HTERT RPE-1 (cell line): ENCODE results near the gene MBNL2.

Experiments used
- in situ Hi-C: fragments of 300-500 bp; cut with MboI; formaldehyde crosslinking; loops from 4 replicates; pipeline ENCODE4 v1.14.3; 2020; ENCODE audit warnings: low sequenced_read_pairs

Gene MBNL2

DNA sequence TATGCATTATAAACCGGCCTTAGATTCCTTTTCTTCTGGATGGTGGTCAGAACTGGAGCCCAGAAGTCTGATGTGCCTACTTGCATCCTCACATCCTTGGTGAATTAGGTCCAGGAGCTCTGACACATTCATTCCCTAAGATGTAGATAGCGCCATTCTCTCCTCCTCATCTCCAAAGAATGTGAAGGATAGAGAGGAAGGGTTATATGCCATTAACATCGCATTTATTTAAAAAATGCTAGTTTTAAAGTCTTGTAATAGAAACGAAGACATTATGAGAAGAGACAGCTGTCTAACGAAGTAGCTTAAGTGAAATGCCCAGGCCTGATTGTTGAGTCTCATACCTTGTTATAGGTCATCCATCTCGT is 9.7 kb downstream of the MBNL2 start:
- in situ Hi-C loops, result no loop called here

DNA sequence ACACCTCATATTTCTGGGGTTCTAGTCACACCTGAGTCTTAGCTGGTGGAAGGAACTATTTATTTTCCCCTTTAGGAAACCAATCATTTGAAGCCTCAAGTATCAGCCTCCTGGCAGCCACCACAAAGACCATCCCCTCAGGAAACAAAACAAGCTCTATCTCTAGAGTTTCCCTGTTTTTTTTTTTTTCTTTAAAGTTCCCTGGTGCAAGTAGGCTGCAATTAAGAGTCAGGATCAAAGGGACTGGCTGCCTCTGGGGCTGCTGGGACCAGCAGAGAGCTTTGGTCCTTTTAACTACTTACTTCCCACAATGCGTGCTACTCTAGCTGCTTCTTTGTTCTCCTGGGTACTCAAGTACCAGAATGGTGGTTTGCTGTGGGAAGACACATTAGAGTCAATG is 11.4 kb downstream of the MBNL2 start:
- in situ Hi-C loops, result no loop called here

DNA sequence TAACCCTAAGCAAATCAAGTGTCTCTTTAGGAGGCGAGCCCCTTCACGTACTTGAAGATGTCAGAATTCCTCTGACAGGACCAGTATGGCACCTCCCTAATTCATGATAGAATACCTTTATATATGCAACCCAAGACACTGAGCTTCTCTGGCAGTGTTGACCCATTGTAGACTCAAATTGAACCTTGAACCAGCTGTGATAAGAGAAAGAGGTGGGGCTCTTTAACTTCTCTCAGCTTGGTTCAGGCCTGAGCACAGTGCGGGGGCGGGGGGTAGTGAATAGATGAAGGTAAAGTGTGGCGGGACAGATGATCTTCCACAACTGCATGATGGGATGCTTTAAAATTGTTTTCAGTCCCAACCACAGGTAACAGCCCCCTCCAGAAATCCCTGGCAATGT is 12.1 kb downstream of the MBNL2 start:
- in situ Hi-C loops, result no loop called here

DNA sequence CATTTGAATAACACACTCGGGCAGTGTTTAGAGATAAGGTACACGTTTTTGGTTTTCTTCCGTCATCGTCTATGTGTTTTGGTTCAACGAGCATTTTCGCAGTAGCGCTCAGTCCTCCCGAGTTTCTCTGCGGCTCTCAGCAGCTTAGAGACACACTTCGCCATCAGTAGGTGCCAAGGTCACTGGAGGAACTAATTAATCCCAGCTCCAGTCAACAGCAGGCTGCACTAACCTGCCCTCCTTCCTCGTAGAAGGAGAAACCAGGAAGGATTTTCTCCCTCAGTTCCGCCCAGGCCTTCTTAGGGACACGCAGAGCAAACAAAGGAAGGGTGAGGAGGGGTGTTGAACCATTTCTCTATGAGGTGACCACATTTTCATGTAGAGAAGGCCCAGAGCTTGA is 12.6 kb downstream of the MBNL2 start:
- in situ Hi-C loops, result no loop called here

DNA sequence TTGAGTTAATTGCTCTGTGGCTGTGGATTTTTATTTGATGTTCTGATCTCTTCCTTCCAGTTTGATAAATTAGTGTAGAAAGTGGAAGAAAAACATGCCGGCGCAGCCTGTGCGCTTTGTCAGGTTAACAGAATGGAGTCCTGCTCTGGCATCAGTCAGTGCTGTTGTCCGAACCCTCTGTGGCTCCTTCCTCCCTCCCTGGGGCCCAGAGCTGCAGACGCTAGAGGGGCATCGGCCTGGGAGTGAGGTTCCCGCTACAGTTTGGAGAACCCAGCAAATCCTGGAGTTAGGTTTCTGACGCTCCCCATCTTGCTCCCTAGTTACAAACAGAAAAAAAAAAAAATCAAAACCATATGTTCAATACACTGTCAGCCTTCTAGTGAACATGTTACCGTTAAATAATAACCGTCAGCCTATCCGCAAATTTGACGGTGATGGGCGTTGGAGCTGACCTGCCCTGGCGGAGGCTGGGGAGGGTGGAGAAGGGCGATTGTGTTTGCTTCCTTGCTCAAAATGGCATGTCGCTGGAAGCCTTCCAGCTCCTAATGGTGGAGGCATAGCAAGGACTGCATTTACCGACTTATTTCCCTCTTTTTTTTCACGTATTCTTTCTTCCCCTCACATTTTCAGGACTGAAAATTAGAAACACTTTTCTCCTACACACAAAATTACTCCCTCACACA is 13.6 kb downstream of the MBNL2 start:
- in situ Hi-C loops, result no loop called here

DNA sequence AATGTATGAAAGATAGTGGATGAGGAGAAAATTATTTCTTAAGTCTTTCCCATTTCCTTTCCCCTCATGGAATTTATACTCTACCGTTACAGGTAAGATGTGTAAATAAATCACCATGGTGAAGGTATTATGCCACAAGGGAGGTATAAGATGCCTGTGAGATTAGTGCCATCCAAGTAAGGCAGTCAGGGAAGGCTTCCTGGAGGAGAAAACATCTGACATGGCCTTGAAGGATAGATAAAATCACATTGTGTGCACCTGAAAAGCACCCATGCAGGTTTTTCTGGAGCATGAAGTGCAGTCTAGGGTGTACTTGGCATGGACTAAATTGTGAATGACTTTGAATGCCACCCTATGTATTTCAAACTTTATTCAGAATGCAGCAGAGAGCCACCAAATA is 15.3 kb downstream of the MBNL2 start:
- in situ Hi-C loops, result no loop called here

DNA sequence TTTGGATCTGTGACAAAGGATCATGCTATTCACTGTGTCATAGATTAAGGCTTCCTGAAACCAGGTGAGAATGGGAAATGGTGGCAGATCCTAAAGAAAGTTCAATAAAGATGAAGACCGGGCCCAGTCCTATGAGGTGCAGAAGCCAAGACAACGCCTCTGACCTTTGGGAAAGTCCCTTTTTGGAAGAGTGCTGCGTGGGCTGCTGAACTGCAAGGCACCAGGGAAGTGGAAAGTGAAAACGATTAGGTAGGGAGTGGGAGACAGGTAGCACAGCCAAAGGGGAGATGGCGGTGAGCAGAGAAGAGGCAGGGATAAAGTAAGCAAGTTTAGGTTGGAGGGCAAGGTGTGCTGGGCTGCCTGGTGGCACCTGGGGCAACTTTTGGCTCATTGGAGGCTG is 16.3 kb downstream of the MBNL2 start:
- in situ Hi-C loops, result no loop called here

DNA sequence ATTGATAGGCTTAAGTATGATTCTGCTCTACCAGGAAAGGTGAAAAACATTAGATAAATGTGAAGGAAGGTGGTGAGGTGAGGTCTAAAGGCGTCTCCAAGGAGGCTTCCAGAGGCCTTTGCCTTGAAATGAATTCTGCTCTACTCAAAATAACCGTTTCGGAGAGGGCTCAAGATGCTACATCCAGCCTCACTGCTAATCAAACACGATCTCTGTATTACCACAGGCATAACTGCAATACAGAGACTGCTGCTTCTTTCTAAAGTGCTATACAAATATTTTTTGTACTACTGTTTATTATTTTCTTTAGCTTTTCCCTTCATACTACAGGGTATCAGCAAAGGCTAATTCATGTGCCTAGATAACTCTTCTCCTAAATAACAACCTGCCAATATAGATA is 16.8 kb downstream of the MBNL2 start:
- in situ Hi-C loops, result no loop called here

DNA sequence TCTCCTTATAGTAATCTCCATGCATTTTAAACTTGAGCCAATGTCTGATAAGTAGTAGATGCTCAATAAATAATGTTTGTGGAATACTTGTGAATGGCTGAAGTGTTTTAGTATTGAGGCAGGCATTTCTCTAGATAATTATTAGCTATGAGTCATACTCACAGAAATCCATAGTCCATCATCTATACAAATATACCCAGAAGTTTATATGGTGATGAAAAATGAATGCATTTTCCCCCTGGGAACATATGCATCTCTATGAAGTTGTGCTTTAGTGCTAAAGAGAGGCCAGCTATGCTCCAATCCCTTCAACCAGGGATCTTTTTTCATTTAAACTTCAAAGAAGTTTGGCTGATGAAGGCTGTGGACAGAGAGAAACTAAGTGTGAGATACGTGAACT is 17.2 kb downstream of the MBNL2 start:
- in situ Hi-C loops, result no loop called here

DNA sequence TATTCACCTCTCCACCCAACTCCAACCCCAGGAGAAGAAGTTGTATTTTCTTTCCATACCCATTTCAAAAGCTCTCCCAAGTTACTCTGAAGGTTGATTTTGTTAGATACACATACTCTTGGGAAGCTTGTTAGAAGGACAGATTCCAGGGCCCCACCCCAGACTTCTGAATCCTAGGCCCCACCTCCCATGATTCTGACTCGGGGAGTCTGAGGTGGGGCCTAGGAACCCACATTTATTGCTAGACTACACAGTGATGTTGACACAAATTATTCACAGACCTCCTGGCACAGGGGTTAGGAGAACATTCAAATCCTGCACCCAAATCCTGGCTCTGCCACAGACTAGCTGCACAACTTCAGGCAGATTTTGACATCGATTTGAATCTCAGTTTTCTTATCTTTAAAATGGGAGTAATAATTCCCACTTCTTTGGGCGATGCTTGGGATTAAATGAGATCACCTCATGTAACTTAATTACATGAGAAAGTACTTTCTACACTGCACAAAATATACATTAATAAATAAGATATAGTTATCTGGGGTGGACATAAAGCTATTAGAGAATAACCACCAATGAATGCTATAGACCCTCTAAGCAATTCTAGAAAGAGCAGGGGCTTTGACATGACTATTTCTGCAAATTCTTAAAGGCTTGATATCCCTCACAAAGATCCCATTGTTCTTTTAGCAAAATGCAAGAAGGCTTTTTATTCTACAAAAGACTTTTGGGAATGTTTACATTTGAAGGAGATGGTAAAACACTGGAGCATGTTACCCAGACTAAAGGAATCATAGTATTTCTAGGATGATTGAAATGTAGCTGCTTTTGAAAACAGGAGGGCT is 18.0 kb downstream of the MBNL2 start:
- in situ Hi-C loops, result no loop called here

DNA sequence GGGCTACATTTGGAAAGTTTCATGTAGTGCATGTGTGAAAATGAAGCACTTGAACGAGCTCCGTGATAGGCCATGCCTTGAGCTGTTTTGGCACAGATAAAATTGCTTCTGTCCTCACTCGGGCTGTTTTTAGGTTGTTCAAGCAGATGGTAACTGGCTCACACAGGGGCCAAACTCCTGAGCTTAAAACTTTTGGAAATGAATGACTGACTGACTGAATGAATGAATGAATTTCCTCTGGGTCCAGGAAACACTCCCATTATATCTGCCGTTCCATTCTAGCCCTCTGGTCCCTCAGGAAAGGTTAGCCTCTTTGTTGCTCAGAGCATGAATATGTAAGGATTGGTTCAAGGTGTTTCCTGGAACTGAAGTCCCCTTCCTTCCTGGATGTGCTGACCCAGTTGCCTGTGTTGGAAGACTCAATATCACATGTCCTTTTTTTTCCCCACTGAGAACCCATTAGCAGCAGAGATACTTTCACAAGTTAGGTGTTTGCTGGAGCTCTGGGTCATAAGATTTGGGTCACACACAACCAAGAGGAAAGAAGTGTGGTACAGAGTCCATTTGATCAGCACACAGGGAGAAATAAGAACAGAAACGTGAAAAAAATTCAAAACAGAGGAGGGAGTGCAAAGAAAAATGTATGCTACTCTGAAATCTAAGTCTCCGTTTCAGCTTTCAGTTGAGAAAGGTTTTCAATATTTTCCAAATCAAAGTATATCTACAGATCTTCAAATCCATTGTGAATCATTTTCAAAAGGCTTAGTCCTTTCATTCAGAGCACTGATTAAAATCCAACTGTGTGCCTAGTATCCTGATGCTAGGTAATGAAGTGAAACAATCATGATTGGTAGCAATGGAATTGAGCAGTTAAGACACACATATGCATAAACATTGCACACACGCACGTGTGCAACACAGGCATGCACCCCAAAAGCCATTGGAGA is 18.9 kb downstream of the MBNL2 start:
- in situ Hi-C loops, result no loop called here

DNA sequence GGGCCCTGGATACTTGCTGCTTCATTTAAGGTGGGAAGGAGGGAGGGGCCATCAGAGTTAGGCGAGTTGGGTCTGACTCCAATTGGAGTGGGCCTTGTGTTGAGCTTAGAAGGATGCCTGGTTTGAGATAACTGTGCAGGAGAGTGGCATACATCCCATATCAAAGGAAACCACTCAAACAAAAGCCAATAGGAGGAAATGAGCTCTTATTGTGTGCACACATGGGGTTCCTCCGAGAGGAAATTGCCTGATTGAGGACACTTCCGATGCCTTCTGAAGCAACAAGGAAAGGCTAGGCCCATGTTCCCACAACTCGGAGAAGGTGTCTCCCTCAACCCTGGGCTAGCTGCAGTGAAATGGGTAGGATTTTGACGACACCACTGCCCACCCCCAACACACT is 19.6 kb downstream of the MBNL2 start:
- in situ Hi-C loops, result no loop called here

DNA sequence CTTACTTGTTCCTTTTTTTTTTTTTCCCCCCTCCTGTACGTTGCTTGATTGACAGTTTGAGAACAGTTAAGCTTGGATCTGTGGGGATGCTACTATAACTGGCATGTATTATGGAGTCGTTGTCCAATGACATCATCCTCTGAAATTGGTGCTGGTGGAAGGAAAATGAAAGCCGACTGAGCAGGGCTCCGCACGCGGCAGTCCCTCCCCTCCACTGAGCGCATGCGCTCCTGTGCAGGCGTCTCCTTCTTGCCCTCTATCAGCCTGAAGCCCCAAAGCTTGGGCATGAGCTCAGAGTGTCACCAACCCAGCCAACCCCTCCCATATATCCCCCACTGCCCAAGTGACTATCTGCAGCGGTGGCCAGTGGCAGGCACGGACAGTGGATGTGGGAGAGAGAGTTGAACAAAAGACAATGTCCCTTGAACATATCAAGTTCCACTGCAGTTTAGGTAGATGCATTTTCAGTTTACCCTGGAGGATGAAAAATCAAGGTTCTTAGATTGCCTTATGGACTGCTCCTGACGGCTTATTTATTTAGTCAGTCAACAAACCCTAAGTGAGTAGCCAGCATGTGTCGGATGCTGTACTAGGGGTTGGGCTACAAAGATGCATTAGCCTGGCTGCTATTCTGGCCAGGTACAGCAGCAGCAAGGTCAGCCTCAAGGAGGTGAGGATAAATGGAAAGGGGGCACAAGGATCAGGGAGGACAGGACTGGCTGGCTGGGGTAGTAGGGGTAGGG is 20.8 kb downstream of the MBNL2 start:
- in situ Hi-C loops, result no loop called here

DNA sequence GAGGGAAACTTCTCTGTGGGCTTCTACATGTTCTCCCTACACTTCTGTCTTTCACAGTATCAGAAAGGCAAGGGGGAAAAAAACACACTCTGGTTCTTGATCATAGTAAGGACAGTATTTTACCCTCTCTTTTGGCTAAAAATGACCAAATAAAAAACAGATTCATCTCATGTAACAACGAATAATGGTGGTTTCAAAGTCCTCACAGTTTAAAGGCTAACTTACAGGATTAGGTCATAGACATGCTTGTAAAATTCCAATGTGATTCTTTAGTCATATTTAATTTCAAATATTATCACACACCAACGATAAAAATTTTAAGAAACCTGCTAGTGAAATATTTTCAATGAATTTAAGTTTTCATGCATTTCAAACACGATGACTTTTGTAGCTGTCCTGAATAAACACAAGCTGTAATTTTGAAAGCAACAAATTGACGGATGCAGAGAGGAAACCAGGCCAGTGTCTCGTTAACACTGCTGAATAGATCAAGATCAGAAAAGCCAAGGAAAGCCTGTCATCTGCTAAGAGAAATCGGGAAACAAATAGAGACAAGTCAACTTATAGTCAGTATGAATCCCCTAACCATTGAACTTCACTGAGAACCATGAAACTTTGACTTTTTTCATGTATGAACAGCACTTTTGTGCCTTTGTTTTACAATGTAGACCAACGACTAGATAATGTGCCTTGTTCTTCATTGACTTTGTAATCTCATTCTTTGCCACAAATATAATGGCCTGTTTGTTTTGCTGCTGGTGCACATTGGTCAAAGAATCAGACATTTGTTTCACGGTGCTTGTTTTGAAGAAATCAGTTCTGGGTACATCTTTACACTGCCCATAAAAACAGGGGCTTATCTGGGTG is 22.0 kb downstream of the MBNL2 start:
- in situ Hi-C loops, result no loop called here

DNA sequence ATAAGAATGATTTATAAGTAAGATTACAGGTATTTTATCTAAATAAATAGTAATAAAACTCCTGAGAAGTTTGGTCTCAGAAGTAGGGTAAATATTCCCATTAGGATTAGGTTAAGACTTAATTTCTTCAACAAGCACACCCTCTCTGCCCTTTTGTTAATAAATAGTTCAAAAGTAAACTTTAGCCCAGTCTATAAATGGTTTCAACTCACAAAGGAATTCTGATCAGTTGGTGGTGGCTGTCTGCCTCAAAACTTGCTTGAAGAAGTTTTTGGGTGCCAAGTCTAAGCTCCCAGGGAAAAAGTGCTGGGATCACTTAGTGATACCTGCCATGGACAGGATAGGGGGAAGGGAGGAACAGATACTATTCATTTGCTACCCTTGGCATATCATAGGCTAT is 22.9 kb downstream of the MBNL2 start:
- in situ Hi-C loops, result no loop called here

DNA sequence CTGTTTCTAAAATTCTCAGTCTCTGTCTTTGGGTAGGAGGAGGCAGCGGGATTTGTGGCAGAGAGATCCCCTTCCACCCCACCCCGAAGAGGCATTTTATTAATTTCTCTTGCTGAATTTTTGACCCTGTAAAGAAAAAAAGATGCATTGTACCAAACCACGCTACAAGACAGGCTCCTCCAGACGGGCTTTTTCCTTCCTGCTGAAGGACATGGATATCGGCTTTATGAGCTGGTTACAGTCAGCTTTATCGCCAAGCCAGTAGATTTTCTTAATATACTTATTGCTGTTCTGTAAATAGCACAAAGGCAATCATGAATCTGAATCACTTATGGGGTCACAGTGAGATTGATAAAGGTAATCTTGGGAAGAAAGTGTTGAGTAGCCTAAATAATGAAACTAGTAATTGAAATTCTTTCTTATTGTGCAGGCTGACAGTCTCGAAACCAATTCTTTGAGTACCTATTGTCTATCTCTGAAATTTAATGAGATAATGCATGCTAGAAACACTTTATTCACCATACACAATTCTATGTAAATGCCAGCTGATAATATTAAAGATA is 24.5 kb downstream of the MBNL2 start:
- in situ Hi-C loops, result no loop called here

DNA sequence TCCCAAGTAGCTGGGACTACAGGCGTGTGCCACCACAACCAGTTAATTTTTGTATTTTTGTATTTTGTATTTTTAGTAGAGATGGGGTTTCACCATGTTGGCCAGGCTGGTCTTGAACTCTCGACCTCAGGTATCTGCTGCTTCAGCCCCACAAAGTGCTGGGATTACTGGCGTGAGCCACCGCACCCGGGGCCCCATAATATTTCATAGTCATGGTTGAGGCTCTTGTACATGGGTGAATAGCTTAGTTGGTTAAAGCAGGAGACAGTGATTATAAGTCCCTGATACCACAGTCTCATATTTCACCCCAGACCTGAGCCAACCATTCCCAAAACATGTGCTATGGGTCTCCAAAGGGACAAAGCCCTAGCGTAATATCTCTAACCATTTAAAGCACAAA is 26.1 kb downstream of the MBNL2 start:
- in situ Hi-C loops, result no loop called here

DNA sequence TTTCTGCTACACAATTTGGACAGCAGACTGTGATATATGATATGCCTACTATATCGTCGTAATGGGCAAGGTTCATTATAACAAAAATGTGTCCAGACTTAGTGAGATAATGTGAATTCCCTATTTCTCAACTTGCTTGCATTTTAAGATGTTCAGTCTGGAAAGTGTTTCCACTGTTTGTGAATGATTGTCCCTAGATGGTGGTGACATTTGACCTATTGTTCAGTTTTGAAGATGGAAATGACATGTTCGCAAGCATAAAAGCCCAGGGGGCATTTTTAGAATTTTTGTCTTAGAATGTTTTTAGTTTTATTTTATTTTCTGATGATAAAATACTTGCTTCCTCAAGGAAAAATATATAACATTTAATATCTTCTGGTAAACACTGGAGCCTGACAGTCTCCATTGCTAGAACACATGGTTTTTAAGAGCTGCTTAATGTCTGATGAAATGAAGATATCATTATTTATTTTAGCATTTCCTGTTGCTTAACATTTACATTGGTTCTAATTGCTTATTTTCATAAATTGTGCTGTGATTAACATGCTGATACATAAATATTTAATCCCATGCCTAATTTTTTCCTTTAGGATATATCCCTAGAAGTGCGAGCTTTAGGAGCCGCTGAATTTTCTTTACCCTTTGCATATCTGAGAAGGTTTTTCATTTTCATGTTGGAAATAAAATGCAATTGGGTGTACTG is 27.1 kb downstream of the MBNL2 start:
- in situ Hi-C loops, result no loop called here
